Measurements from ENCODE around the gene GALNT9. TPM values are rescaled to one million over a fixed set of nuclear protein-coding genes. Genes with fewer than 3 reads are reported as not detected.
A peak's percentile ranks its signal among the peaks of the same experiment; 100 is the strongest.

Gene GALNT9
- total RNA-seq, 6 donors from 2014 or later = 0.26 TPM; not detected in 5

DNA sequence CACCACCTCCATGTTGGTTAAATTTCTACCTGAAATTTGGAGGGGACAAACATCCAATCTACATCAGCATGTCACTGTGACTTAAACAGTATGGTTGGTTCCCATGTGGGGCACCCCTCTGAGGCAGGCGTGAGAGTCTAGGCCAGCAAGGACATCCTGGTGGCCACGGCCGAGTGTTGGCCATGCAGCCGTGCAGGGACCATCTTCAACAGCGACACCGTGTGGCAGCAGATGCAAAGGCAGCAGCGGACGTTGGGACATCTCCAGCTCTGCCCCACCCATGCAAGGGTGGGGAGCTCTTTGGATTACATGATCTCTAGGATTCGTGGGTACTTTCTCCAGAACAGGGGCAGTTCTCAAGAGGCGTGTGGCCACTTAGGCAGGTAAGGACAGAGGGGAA is 135.3 kb downstream of the GALNT9 start:
- TF ChIP-seq POLR2A (IDR thresholded peaks at IDR 0.05) = no peak
- peak in 1 of 6 experiments; percentile 13 for TF ChIP-seq CTCF (IDR thresholded peaks at IDR 0.05)
- no peak for TF ChIP-seq POLR2AphosphoS5 (IDR thresholded peaks at IDR 0.05)
- TF ChIP-seq EP300 (IDR thresholded peaks at IDR 0.05) = no peak

DNA sequence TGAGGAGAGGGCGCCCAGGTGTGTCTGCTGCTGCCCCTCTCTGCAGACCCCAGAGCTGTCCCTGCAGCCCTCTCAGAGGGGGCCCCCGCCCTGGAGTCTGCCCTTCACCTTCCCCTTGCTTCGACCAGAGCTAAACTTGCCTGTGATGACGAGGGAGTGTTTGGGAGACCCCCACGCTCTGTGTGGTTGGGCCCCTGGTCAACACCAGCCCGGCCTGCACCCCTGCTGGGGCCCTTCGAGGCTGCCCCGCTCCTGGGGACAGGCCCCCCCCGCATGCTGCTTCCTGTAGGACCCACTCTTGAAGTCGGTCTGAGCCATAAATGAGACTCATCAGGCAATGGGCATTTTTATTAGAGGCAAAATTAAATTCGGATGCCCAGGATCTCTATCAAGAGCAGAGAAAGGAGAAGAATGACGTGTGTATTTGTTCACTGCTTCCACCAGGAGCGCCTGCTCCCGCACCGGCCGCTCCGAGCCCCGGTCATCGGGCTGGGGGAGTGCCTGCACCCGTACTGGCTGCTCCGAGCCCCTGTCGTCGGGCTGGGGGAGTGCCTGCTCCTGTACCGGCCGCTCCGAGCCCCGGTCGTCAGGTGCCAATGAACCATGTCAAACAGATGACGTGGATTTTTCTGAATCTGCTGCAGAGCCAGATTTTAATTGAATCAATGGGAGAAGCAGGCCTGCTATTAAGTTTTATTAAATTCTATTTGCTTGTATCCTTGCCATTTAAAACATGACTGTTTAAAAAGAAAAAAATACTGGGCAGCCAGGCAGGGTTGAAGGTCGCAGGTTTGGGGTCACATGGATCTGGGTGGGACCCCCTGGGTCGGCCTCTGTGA is 137.5 kb downstream of the GALNT9 start:
- ATAC-seq (ENCODE audit: low FRiP score in 2 of 2) (no peak), DNase-seq (peak in 1 of 2 donors; percentile 79)
- Histone ChIP-seq H3K36me3 (no peaks in the 10 kb centered on the region), H3K9me3 (peaks cover 0 to 21% (median 6%) of the 10 kb centered on the region in 4 donors), H3K4me1 (peaks cover 12 to 22% (median 17%) of the 10 kb centered on the region in 4 donors), H3K4me3 (no peak overlapping the region), H3K27ac (no peak overlapping the region), H3K27me3 (no peaks in the 10 kb centered on the region)
- 62 to 85% methylated on average over 23 to 31 of the region's 31 CpGs for WGBS, 2 donors
- TF ChIP-seq EP300 (IDR thresholded peaks at IDR 0.05) (no peak), POLR2A (IDR thresholded peaks at IDR 0.05) (no peak), CTCF (IDR thresholded peaks at IDR 0.05) (no peak), POLR2AphosphoS5 (IDR thresholded peaks at IDR 0.05) (no peak)

More for the DNA sequence above, 135.3 kb downstream of the GALNT9 start:
- Histone ChIP-seq H3K27me3 (no peaks in the 10 kb centered on the region), H3K9me3 (peaks cover 0 to 9% (median 6%) of the 10 kb centered on the region in 4 donors), H3K27ac (no peak overlapping the region), H3K4me3 (no peak overlapping the region), H3K36me3 (no peaks in the 10 kb centered on the region), H3K4me1 (peaks cover 9 to 14% (median 12%) of the 10 kb centered on the region in 4 donors)
- ATAC-seq (ENCODE audit: low FRiP score in 2 of 2) (no peak), DNase-seq (peak in 1 of 2 donors; percentile 58)
- WGBS, 2 donors = 49 to 70% methylated on average over 9 to 10 of the region's 10 CpGs

- Histone ChIP-seq H3K27ac (no peak overlapping the region), H3K4me1 (peaks cover 12 to 23% (median 19%) of the 10 kb centered on the region in 4 donors), H3K27me3 (no peaks in the 10 kb centered on the region), H3K36me3 (no peaks in the 10 kb centered on the region), H3K9me3 (peaks cover 0 to 31% (median 6%) of the 10 kb centered on the region in 4 donors), H3K4me3 (no peak overlapping the region)
- WGBS, 2 donors = 83% methylated on average over 25 to 30 of the region's 30 CpGs
- ATAC-seq (ENCODE audit: low FRiP score in 2 of 2) = no peak
- TF ChIP-seq EP300 (IDR thresholded peaks at IDR 0.05) = no peak
- no peak for TF ChIP-seq POLR2AphosphoS5 (IDR thresholded peaks at IDR 0.05)
- TF ChIP-seq CTCF (IDR thresholded peaks at IDR 0.05) = no peak
- TF ChIP-seq POLR2A (IDR thresholded peaks at IDR 0.05) = no peak
- DNase-seq = peak in 1 of 2 donors; percentile 84
These were observed 138.4 kb downstream of the GALNT9 start for GRCh38 chr12:132190834-132191500.

GRCh38 chr12:132190012-132190755 is 139.2 kb downstream of the GALNT9 start:
- TF ChIP-seq POLR2AphosphoS5 (IDR thresholded peaks at IDR 0.05) (no peak), POLR2A (IDR thresholded peaks at IDR 0.05) (no peak), EP300 (IDR thresholded peaks at IDR 0.05) (no peak), CTCF (IDR thresholded peaks at IDR 0.05) (peak in 1 of 6 experiments; percentile 4)
- no peaks in the 10 kb centered on the region for H3K36me3 ChIP-seq
- peaks cover 0 to 39% (median 6%) of the 10 kb centered on the region in 4 donors for H3K9me3 ChIP-seq
- DNase-seq (peak in 1 of 2 donors; percentile 91), ATAC-seq (ENCODE audit: low FRiP score in 2 of 2) (peak in 1 of 2 donors; percentile 47)
- peak overlapping the region; percentile 46 to 63 (median 54) for H3K4me3 ChIP-seq
- H3K27me3 ChIP-seq = no peaks in the 10 kb centered on the region
- WGBS, 2 donors = 38 to 39% methylated on average over 44 to 53 of the region's 59 CpGs
- peak overlapping the region; percentile 59 to 83 (median 76) for H3K27ac ChIP-seq
- H3K4me1 ChIP-seq = peaks cover 12 to 23% (median 19%) of the 10 kb centered on the region in 4 donors
